ENCODE measurements around the gene TCF12. TPM values are rescaled to one million over a fixed set of nuclear protein-coding genes. Genes with fewer than 3 reads are reported as not detected.

TCF12 gene
- total and polyA plus RNA-seq, 5 donors from 2014 or later: 45.7 to 83.7 (median 68.2) TPM

DNA sequence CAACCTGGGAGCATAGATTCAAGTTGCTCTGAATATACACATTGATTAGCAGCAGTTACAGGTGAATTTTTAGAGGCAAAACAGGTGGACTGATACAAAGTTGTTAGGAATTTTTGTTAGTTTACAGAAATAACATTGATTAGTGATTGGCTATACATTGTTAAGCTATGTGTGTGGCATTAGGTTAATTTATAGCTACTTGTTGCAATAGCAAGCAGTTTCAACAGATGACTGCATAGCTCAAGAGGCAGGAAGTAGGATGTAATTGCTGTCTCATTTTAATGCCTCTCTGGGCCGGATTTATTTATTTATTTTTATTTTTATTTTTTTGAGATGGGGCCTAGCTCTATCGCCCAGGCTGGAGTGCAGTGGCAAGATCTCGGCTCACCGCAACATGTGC, 99.7 kb downstream of the TCF12 start:
- Histone ChIP-seq H3K4me3 (ENCODE audit: low read depth, low read length) (no peak overlapping the region), H3K4me1 (ENCODE audit: control insufficient read depth, insufficient read depth, low read length, poor library complexity, severe bottlenecking) (peaks cover 5% of the 10 kb centered on the region), H3K27me3 (ENCODE audit: control insufficient read depth, insufficient read depth, low read length) (no peaks in the 10 kb centered on the region), H3K9me3 (ENCODE audit: control insufficient read depth in 2 of 2, low read length in 2 of 2) (no peaks in the 10 kb centered on the region), H3K27ac (ENCODE audit: insufficient read depth, low read length, poor library complexity, severe bottlenecking) (no peak overlapping the region), H3K36me3 (ENCODE audit: control insufficient read depth, insufficient read depth, low read length) (peaks cover 2% of the 10 kb centered on the region)
- no peaks in the 10 kb centered on the region for H3K27me3 Mint-ChIP-seq
- ATAC-seq (ENCODE audit: low read depth in 2 of 2) (no peak), DNase-seq (no peak)
- peaks cover 34 to 78% (median 47%) of the 10 kb centered on the region in 4 donors for H3K4me1 Mint-ChIP-seq
- H3K27ac Mint-ChIP-seq: peak overlapping the region in 1 of 3 donors; percentile 4
- peaks cover 14% of the 10 kb centered on the region for H3K36me3 Mint-ChIP-seq
- peaks cover 0 to 6% (median 0%) of the 10 kb centered on the region in 7 donors for H3K9me3 Mint-ChIP-seq
- H3K4me3 Mint-ChIP-seq: no peak overlapping the region

DNA sequence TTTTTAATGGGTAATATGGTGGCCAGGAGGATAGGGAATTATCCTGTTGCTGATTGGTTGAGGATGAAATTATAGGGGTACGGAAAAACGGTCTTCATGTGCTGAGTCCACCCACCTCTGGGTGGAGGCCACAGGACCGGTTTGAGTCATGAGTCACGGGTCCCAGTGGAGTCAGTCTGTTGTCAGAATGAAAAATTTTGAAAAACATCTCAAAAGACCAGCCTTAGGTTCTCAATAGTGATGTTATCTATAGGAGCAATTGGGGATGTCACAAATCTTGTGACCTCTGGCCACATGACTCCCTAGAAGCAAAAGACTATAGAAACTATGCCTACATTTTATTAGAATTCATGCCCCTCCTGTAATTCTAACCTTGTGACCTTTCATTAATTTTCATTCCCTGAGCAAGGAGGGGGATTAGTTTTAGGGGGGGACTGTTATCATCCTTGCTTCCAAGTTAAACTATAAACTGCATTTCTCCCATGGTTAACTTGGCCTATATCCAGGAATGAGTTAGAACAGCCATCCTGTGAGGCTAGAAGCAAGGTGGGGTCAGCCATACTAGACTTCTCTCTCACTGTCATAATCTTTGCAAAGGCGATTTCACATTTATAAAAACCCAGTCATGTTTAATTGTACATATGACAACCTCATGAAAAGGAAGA, 101.2 kb downstream of the TCF12 start:
- Histone ChIP-seq H3K27ac (ENCODE audit: insufficient read depth, low read length, poor library complexity, severe bottlenecking) (no peak overlapping the region), H3K4me3 (ENCODE audit: low read depth, low read length) (no peak overlapping the region), H3K27me3 (ENCODE audit: control insufficient read depth, insufficient read depth, low read length) (no peaks in the 10 kb centered on the region), H3K36me3 (ENCODE audit: control insufficient read depth, insufficient read depth, low read length) (peaks cover 2% of the 10 kb centered on the region), H3K9me3 (ENCODE audit: control insufficient read depth in 2 of 2, low read length in 2 of 2) (no peaks in the 10 kb centered on the region), H3K4me1 (ENCODE audit: control insufficient read depth, insufficient read depth, low read length, poor library complexity, severe bottlenecking) (peaks cover 6% of the 10 kb centered on the region)
- peaks cover 35 to 82% (median 46%) of the 10 kb centered on the region in 4 donors for H3K4me1 Mint-ChIP-seq
- no peak overlapping the region for H3K4me3 Mint-ChIP-seq
- ATAC-seq (ENCODE audit: low read depth in 2 of 2) (no peak), DNase-seq (no peak)
- H3K27ac Mint-ChIP-seq: peak overlapping the region in 1 of 3 donors; percentile 55
- H3K27me3 Mint-ChIP-seq: no peaks in the 10 kb centered on the region
- peaks cover 0 to 6% (median 0%) of the 10 kb centered on the region in 7 donors for H3K9me3 Mint-ChIP-seq
- peaks cover 9% of the 10 kb centered on the region for H3K36me3 Mint-ChIP-seq

DNA sequence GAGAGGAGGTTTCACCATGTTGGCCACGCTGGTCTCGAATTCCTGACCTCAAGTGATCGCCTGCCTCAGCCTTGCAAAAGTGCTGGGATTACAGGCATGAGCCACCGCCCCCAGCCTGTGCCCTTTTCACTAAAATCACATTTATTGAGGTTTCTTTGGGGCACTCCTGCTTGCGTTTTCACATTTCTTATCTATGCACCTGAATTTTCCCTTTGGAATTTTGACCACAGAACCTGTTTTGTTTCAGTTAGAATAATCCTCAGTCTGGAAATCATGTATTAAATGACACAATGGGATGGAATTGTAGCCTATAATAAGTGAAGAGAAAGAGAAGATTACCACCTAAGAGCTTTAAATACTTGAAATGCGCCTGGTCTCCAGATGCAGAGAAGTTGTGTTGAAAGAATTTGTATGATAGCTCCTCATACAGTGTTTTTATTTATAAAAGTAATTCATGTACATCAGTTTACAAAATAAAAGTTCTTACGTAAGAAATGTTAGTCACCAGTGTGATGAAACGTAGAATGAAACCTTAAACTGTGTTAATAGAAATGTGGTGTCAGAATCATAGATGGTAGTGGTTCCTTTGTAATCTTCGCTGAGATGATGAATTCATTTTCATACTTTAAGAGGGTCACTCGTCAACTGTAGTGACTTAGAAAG, 107.0 kb downstream of the TCF12 start:
- Mint-ChIP-seq H3K4me3 (no peak overlapping the region), H3K36me3 (peaks cover 5% of the 10 kb centered on the region), H3K27me3 (no peaks in the 10 kb centered on the region), H3K9me3 (peaks cover 0 to 6% (median 0%) of the 10 kb centered on the region in 7 donors), H3K27ac (peak overlapping the region in 2 of 3 donors; percentile 22 to 80), H3K4me1 (peaks cover 19 to 58% (median 37%) of the 10 kb centered on the region in 4 donors)
- H3K4me1 ChIP-seq (ENCODE audit: control insufficient read depth, insufficient read depth, low read length, poor library complexity, severe bottlenecking): peaks cover 6% of the 10 kb centered on the region
- no peaks in the 10 kb centered on the region for H3K9me3 ChIP-seq (ENCODE audit: control insufficient read depth in 2 of 2, low read length in 2 of 2)
- no peak for ATAC-seq (ENCODE audit: low read depth in 2 of 2)
- no peak overlapping the region for H3K27ac ChIP-seq (ENCODE audit: insufficient read depth, low read length, poor library complexity, severe bottlenecking)
- H3K27me3 ChIP-seq (ENCODE audit: control insufficient read depth, insufficient read depth, low read length): no peaks in the 10 kb centered on the region
- peaks cover 2% of the 10 kb centered on the region for H3K36me3 ChIP-seq (ENCODE audit: control insufficient read depth, insufficient read depth, low read length)
- no peak overlapping the region for H3K4me3 ChIP-seq (ENCODE audit: low read depth, low read length)
- DNase-seq: no peak

DNA sequence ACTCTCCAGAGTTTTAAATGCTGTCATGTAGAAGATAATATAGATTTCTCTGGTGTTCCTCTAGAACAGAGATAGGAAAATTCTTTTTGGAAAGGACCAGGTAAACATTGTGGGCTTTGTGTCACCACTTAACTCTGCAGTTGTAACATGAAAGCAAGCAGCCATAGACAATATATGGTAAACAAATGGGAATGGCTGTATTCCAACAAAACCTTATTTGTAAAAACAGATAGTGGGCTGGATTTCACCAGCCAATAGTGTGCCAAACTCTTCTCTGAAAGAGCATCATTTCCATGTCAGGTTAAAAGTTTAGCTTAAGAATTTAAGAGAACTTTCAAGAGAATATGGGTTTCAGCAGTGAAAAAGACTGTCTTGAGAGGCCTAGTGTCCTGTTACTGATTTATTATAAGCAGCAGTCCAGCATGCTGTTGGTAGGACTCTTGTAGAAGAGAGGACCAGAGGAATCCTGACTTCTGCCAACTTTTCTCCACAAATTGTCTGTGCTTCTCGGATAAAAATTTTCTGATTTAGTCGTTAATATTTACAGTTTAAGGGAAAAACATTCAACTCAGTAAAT, 107.7 kb downstream of the TCF12 start:
- Histone ChIP-seq H3K4me1 (ENCODE audit: control insufficient read depth, insufficient read depth, low read length, poor library complexity, severe bottlenecking) (peaks cover 9% of the 10 kb centered on the region), H3K27ac (ENCODE audit: insufficient read depth, low read length, poor library complexity, severe bottlenecking) (no peak overlapping the region), H3K27me3 (ENCODE audit: control insufficient read depth, insufficient read depth, low read length) (no peaks in the 10 kb centered on the region), H3K4me3 (ENCODE audit: low read depth, low read length) (no peak overlapping the region), H3K36me3 (ENCODE audit: control insufficient read depth, insufficient read depth, low read length) (peaks cover 2% of the 10 kb centered on the region), H3K9me3 (ENCODE audit: control insufficient read depth in 2 of 2, low read length in 2 of 2) (no peaks in the 10 kb centered on the region)
- Mint-ChIP-seq H3K36me3 (peaks cover 2% of the 10 kb centered on the region), H3K9me3 (peaks cover 0 to 4% (median 0%) of the 10 kb centered on the region in 7 donors), H3K27ac (peak overlapping the region in 1 of 3 donors; percentile 22), H3K4me1 (peaks cover 18 to 60% (median 38%) of the 10 kb centered on the region in 4 donors), H3K4me3 (no peak overlapping the region), H3K27me3 (no peaks in the 10 kb centered on the region)
- no peak for ATAC-seq (ENCODE audit: low read depth in 2 of 2)
- DNase-seq: no peak

DNA sequence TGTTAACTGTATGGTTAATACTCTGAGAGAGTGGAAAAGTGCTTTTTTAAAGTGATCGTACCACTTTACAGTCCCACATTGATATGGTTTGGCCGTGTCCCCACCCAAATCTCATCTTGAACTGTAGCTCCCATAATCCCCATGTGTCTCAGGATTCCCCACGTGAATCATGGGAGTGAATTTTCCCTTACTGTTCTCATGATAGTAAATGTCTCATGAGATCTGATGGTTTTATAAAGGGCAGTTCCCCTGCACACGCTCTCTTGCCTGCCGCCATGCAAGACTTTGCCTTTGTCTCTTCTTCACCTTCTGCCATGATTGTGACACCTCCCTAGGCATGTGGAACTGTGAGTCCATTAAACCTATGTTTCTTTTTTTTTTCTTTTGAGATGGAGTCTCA, 109.2 kb downstream of the TCF12 start:
- ATAC-seq (ENCODE audit: low read depth in 2 of 2) (no peak), DNase-seq (no peak)
- peaks cover 2% of the 10 kb centered on the region for H3K36me3 ChIP-seq (ENCODE audit: control insufficient read depth, insufficient read depth, low read length)
- peaks cover 26 to 58% (median 44%) of the 10 kb centered on the region in 4 donors for H3K4me1 Mint-ChIP-seq
- H3K4me3 ChIP-seq (ENCODE audit: low read depth, low read length): no peak overlapping the region
- H3K9me3 ChIP-seq (ENCODE audit: control insufficient read depth in 2 of 2, low read length in 2 of 2): no peaks in the 10 kb centered on the region
- no peaks in the 10 kb centered on the region for H3K27me3 ChIP-seq (ENCODE audit: control insufficient read depth, insufficient read depth, low read length)
- no peak overlapping the region for H3K27ac Mint-ChIP-seq
- peaks cover 11% of the 10 kb centered on the region for H3K4me1 ChIP-seq (ENCODE audit: control insufficient read depth, insufficient read depth, low read length, poor library complexity, severe bottlenecking)
- H3K9me3 Mint-ChIP-seq: peaks cover 0 to 2% (median 0%) of the 10 kb centered on the region in 7 donors
- H3K27ac ChIP-seq (ENCODE audit: insufficient read depth, low read length, poor library complexity, severe bottlenecking): no peak overlapping the region
- no peaks in the 10 kb centered on the region for H3K27me3 Mint-ChIP-seq
- H3K4me3 Mint-ChIP-seq: no peak overlapping the region
- no peaks in the 10 kb centered on the region for H3K36me3 Mint-ChIP-seq

DNA sequence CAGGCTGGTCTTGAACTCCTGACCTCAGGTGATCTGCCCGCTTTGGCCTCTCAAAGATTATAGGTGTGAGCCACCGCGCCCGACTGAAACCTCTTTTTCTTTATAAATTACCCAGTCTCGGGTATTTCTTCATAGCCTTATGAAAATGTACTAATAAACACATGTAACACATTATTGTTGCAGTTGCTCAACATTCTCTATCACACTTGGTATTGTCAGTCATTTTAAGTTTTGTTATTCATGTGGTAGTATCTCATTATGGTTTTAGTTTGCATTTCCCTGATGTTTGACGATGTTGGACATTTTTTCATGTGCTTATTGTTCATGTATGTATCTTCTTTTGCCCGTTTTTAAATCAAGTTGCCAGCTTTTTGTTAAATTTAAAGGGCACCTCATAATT, 109.7 kb downstream of the TCF12 start:
- H3K27me3 ChIP-seq (ENCODE audit: control insufficient read depth, insufficient read depth, low read length): no peaks in the 10 kb centered on the region
- Mint-ChIP-seq H3K9me3 (peaks cover 0 to 2% (median 0%) of the 10 kb centered on the region in 7 donors), H3K27me3 (no peaks in the 10 kb centered on the region), H3K4me1 (peaks cover 27 to 57% (median 43%) of the 10 kb centered on the region in 4 donors), H3K36me3 (no peaks in the 10 kb centered on the region), H3K4me3 (no peak overlapping the region), H3K27ac (no peak overlapping the region)
- H3K36me3 ChIP-seq (ENCODE audit: control insufficient read depth, insufficient read depth, low read length): peaks cover 2% of the 10 kb centered on the region
- no peak overlapping the region for H3K27ac ChIP-seq (ENCODE audit: insufficient read depth, low read length, poor library complexity, severe bottlenecking)
- no peak overlapping the region for H3K4me3 ChIP-seq (ENCODE audit: low read depth, low read length)
- peaks cover 6% of the 10 kb centered on the region for H3K4me1 ChIP-seq (ENCODE audit: control insufficient read depth, insufficient read depth, low read length, poor library complexity, severe bottlenecking)
- H3K9me3 ChIP-seq (ENCODE audit: control insufficient read depth in 2 of 2, low read length in 2 of 2): no peaks in the 10 kb centered on the region
- DNase-seq: no peak
- no peak for ATAC-seq (ENCODE audit: low read depth in 2 of 2)

DNA sequence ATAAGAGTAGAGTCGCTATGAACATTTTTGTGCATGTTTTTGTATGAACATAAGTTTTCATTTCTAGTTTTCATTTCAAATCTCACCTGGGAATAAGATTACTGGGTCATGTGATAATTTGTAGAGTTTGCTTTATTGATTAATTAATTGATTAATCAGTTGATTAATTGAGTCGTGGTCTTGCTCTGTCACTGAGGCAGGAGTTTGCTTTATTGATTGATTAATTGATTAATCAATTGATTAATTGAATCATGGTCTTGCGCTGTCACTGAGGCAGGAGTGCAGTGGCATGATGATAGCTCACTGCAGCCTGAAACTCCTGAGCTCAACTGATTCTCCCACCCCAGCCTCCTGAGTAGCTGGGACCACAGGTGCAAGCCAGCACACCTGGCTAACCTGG, 111.6 kb downstream of the TCF12 start:
- H3K4me3 ChIP-seq (ENCODE audit: low read depth, low read length): no peak overlapping the region
- no peaks in the 10 kb centered on the region for H3K27me3 ChIP-seq (ENCODE audit: control insufficient read depth, insufficient read depth, low read length)
- no peaks in the 10 kb centered on the region for H3K9me3 ChIP-seq (ENCODE audit: control insufficient read depth in 2 of 2, low read length in 2 of 2)
- no peaks in the 10 kb centered on the region for H3K27me3 Mint-ChIP-seq
- peaks cover 29 to 52% (median 49%) of the 10 kb centered on the region in 4 donors for H3K4me1 Mint-ChIP-seq
- no peak overlapping the region for H3K4me3 Mint-ChIP-seq
- H3K36me3 ChIP-seq (ENCODE audit: control insufficient read depth, insufficient read depth, low read length): peaks cover 2% of the 10 kb centered on the region
- peak overlapping the region in 1 of 3 donors; percentile 48 for H3K27ac Mint-ChIP-seq
- H3K9me3 Mint-ChIP-seq: peaks cover 0 to 2% (median 0%) of the 10 kb centered on the region in 7 donors
- H3K36me3 Mint-ChIP-seq: no peaks in the 10 kb centered on the region
- DNase-seq: no peak
- H3K4me1 ChIP-seq (ENCODE audit: control insufficient read depth, insufficient read depth, low read length, poor library complexity, severe bottlenecking): peaks cover 5% of the 10 kb centered on the region
- no peak for ATAC-seq (ENCODE audit: low read depth in 2 of 2)
- no peak overlapping the region for H3K27ac ChIP-seq (ENCODE audit: insufficient read depth, low read length, poor library complexity, severe bottlenecking)
